HepG2 (cell line): ENCODE results near the gene FMNL2. TPM values are rescaled to one million over a fixed set of nuclear protein-coding genes. Genes with fewer than 3 reads are reported as not detected.

Experiments
- ATAC-seq: fragments of 200-7000 bp; cut with Tn5 transposase; 3 replicates; pipeline ENCODE4 v1.9.1; 2020; ENCODE audit warnings: mild to moderate bottlenecking, moderate library complexity
- BruUV-seq: library from RNA; stranded (reverse); fragments of 400-500 nt; replicated peaks from 2 replicates; lab custom pipeline; 2021; lab: Mats Ljungman, UMichigan
- CTCF ChIA-PET: fragments of 300-600 bp; formaldehyde crosslinking; extraction: SDS; loops from one replicate; lab custom pipeline; 2021; ENCODE audit warnings: low total read pairs, inconsistent platforms, low intra/inter-chr PET ratio; lab: Yijun Ruan, JAX
- POLR2A ChIA-PET: fragments of 350-600 bp; sonication (Branson Sonifier 250); formaldehyde crosslinking; loops from one replicate; lab custom pipeline; 2020; ENCODE audit warnings: antibody characterized with exemption, inconsistent platforms; lab: Yijun Ruan, JAX
- DNase-seq: peaks from one replicate; pipeline ENCODE4 v3.0.0-alpha.2; 2015; ENCODE audit warnings: low spot score
- FAIRE-seq: peaks from 3 replicates; lab custom pipeline; 2011; peaks lifted over from hg19 to GRCh38; lab: Jason Lieb, UNC
- H2AFZ ChIP-seq: one replicate; pipeline ENCODE4 v1.6.1; 2011; ENCODE audit warnings: low read length, inconsistent platforms
- H3K27ac ChIP-seq: fragments of 300-600 bp; 3 replicates; pipeline ENCODE4 v1.8.0; 2011; ENCODE audit warnings: mixed run types, mild to moderate bottlenecking, mixed read lengths, low read length, inconsistent platforms; ENCODE audit not compliant: insufficient read depth; ENCODE audit errors: extremely low read length
- H3K27me3 ChIP-seq, 2 experiments: fragments of 200-600 bp in 1 of 2; 2 replicates in 1 of 2; 3 replicates in 1 of 2; pipeline versions ENCODE4 v1.6.0 to v1.8.0; 2011; ENCODE audit warnings: low read length in 2 of 2, mild to moderate bottlenecking in 2 of 2, moderate library complexity in 2 of 2, inconsistent platforms in 1 of 2; ENCODE audit not compliant: insufficient read depth in 2 of 2, control insufficient read depth in 1 of 2
- H3K36me3 ChIP-seq, 2 experiments: fragments of 200-600 bp in 1 of 2; replicated peaks in 1 of 2; 2 replicates in 1 of 2; 3 replicates in 1 of 2; pipeline versions ENCODE4 v1.5.1 to v1.8.0; 2011; ENCODE audit warnings: low read length in 2 of 2, inconsistent platforms in 1 of 2; ENCODE audit not compliant: insufficient read depth in 2 of 2, control insufficient read depth in 1 of 2
- H3K4me1 ChIP-seq: 2 replicates; pipeline ENCODE4 v1.5.1; 2012; ENCODE audit warnings: low read length, inconsistent platforms; ENCODE audit not compliant: insufficient read depth
- H3K4me2 ChIP-seq: 2 replicates; pipeline ENCODE4 v1.6.0; 2011; ENCODE audit warnings: low read depth, low read length, inconsistent platforms
- H3K4me3 ChIP-seq, 3 experiments: fragments of 200-600 bp in 1 of 3; sonication (generic), shearing (Covaris generic) in 1 of 3; replicated peaks in 1 of 3; 2 replicates each; pipeline ENCODE4 v1.5.1; 2011 to 2016; ENCODE audit warnings: low read length in 3 of 3, inconsistent platforms in 2 of 3, low read depth in 2 of 3, mild to moderate bottlenecking in 2 of 3, control low read depth in 1 of 3, mixed read lengths in 1 of 3; ENCODE audit not compliant: insufficient read depth in 1 of 3
- H3K79me2 ChIP-seq: one replicate; pipeline ENCODE4 v1.6.1; 2011; ENCODE audit warnings: low read length, inconsistent platforms; ENCODE audit not compliant: insufficient read depth
- H3K9ac ChIP-seq: 2 replicates; pipeline ENCODE4 v1.6.0; 2011; ENCODE audit warnings: mild to moderate bottlenecking, low read depth, low read length, inconsistent platforms; ENCODE audit not compliant: insufficient read depth
- H3K9me3 ChIP-seq: 2 replicates; pipeline ENCODE4 v1.5.1; 2012; ENCODE audit warnings: mild to moderate bottlenecking, low read length
- H4K20me1 ChIP-seq: 2 replicates; pipeline ENCODE4 v1.6.0; 2011; ENCODE audit warnings: inconsistent platforms, mild to moderate bottlenecking, low read length, moderate library complexity; ENCODE audit not compliant: insufficient read depth
- CREBL2 ChIP-seq: sonication (generic); formaldehyde crosslinking; IDR thresholded peaks from 2 replicates; pipeline ENCODE4 v1.8.1; 2023; ENCODE audit warnings: missing genetic modification reagents, mild to moderate bottlenecking, borderline replicate concordance
- FOXA3 ChIP-seq: IDR thresholded peaks from 2 replicates; pipeline ENCODE4 v1.6.1; 2016; ENCODE audit warnings: missing genetic modification reagents, missing compliant biosample characterization
- NR2C2 ChIP-seq: sonication (generic); formaldehyde crosslinking; IDR thresholded peaks from 2 replicates; pipeline ENCODE4 v1.4.0; 2020; ENCODE audit warnings: missing genetic modification reagents, mild to moderate bottlenecking, moderate library complexity, borderline replicate concordance
- RBM22 ChIP-seq: fragments of 200-400 bp; formaldehyde crosslinking; optimal IDR thresholded peaks from 2 replicates; pipeline ENCODE3; 2017; ENCODE audit warnings: mild to moderate bottlenecking, low read length, moderate library complexity
- REPIN1 ChIP-seq: sonication (generic); formaldehyde crosslinking; IDR thresholded peaks from 2 replicates; pipeline ENCODE4 v1.8.0; 2022; ENCODE audit warnings: missing genetic modification reagents, low read depth, mild to moderate bottlenecking, borderline replicate concordance
- WGBS: methylation state at CpG from one replicate; pipeline ENCODE4 v1.1.6; 2017; ENCODE audit warnings: low lambda C conversion rate; 5-methylcytosine and 5-hydroxymethylcytosine counted together
- in situ Hi-C: cut with HindIII; loops from 2 replicates; pipeline ENCODE4 v1.10.0; 2017; ENCODE audit warnings: low pct_unique_long_range_greater_than_20kb; ENCODE audit not compliant: extremely low pct_ligation_motif_present
- intact Hi-C: fragments of 100-400 bp; cut with micrococcal nuclease; formaldehyde crosslinking; loops from one replicate; pipeline ENCODE4 v1.10.0; 2022; ENCODE audit not compliant: unreplicated experiment
- polyA plus RNA-seq, 8 experiments: library from polyadenylated mRNA; depleted of rRNA in 3 of 8; stranded (reverse) in 7 of 8; unstranded in 1 of 8; fragments of >200 nt; fragmentation: Illumina TruSeq in 4 of 8; extraction: Trizol in 4 of 8; gene quantifications; 2 replicates each; pipeline versions ENCODE4 v1.2.1 to v1.2.3, GENCODE V29; 2011 to 2016; ENCODE audit warnings: low read depth in 4 of 8, missing spikeins in 1 of 8, mixed read lengths in 1 of 8; ENCODE audit not compliant: insufficient read depth in 1 of 8
- total RNA-seq, 5 experiments: library from RNA; depleted of rRNA; stranded (reverse); fragments of >200 nt; fragmentation: Illumina TruSeq; extraction: Trizol; gene quantifications; 2 replicates each; pipeline ENCODE4 v1.2.3, GENCODE V29; 2016; ENCODE audit warnings: low read depth in 1 of 5

The FMNL2 gene
- total and polyA plus RNA-seq, 2 of the 13 experiments (the other 11 are each of a cell fraction or from before 2014, with no cell fraction given): 66.5 to 67.7 TPM

- no peak for DNase-seq
- no peak for TF ChIP-seq CREBL2 (CRISPR knock-in tag)
- TF ChIP-seq REPIN1: no peak
- TF ChIP-seq NR2C2 (CRISPR knock-in tag): no peak
- no peaks in the 10 kb centered on the region for H3K4me1 ChIP-seq
- in situ Hi-C loops (no loop called here), intact Hi-C loops (no loop called here)
- H3K79me2 ChIP-seq: peaks cover 45% of the 10 kb centered on the region
- H4K20me1 ChIP-seq: peaks cover 10% of the 10 kb centered on the region; the same call in 1 of the 2 replicates
- no peaks in the 10 kb centered on the region for H3K27me3 ChIP-seq
- no TSS peak for BruUV-seq
- H3K36me3 ChIP-seq: peaks cover 3 to 55% of the 10 kb centered on the region in 2 experiments; a peak in 4 of 5 replicates
- ChIA-PET CTCF (no interaction called here), POLR2A (no interaction called here)
- no peak overlapping the region for H3K9ac ChIP-seq
- 99% methylated on average over 4 of the region's 4 CpGs for whole genome bisulfite sequencing
- no peaks in the 10 kb centered on the region for H3K9me3 ChIP-seq
- FAIRE-seq: no peak
- no peak for ATAC-seq
- H3K4me3 ChIP-seq: no peak overlapping the region
- no peak overlapping the region for H2AFZ ChIP-seq
- H3K27ac ChIP-seq: no peak overlapping the region
- no peak overlapping the region for H3K4me2 ChIP-seq
Measured at GRCh38 chr2:152693033-152693432, 358.1 kb downstream of the FMNL2 start.

- H3K4me1 ChIP-seq: no peaks in the 10 kb centered on the region
- no peak for ATAC-seq
- H3K27ac ChIP-seq: no peak overlapping the region
- CTCF ChIA-PET: no interaction called here
- no peak overlapping the region for H2AFZ ChIP-seq
- no peak overlapping the region for H3K4me3 ChIP-seq
- TF ChIP-seq RBM22: peak; percentile 44
- no peak for TF ChIP-seq FOXA3 (CRISPR knock-in tag)
- POLR2A ChIA-PET: no interaction called here
- H3K9me3 ChIP-seq: no peaks in the 10 kb centered on the region
- BruUV-seq: no TSS peak
- WGBS: 95% methylated on average over 8 of the region's 8 CpGs
- FAIRE-seq: no peak
- DNase-seq: no peak
- peaks cover 3 to 46% of the 10 kb centered on the region in 2 experiments for H3K36me3 ChIP-seq
- H3K27me3 ChIP-seq: no peaks in the 10 kb centered on the region
- no peak overlapping the region for H3K9ac ChIP-seq
- peaks cover 57% of the 10 kb centered on the region for H3K79me2 ChIP-seq
- no peak overlapping the region for H3K4me2 ChIP-seq
- H4K20me1 ChIP-seq: peaks cover 13% of the 10 kb centered on the region; the same call in 1 of the 2 replicates
- in situ Hi-C loops: no loop called here
- intact Hi-C loops: no loop called here
Measured at GRCh38 chr2:152694161-152694661, 359.2 kb downstream of the FMNL2 start.
